ENCODE data around the gene DOK6. TPM values are rescaled to one million over a fixed set of nuclear protein-coding genes. Genes with fewer than 3 reads are reported as not detected.

The DOK6 gene
- total and polyA plus RNA-seq, 8 donors = 2.9 to 19.1 (median 14.9) TPM

GRCh38 chr18:69897397-69898108 is 496.9 kb downstream of the DOK6 start:
- H3K9me3 ChIP-seq = no peaks in the 10 kb centered on the region
- DNase-seq (no peak), ATAC-seq (no peak)
- H3K36me3 ChIP-seq = no peaks in the 10 kb centered on the region
- H3K27ac ChIP-seq = no peak overlapping the region
- intact Hi-C loops (cut with DNase I) = no loop called here
- H3K4me3 ChIP-seq = no peak overlapping the region
- H3K4me1 ChIP-seq = no peaks in the 10 kb centered on the region
- no peaks in the 10 kb centered on the region for H3K27me3 ChIP-seq
- no peak for TF ChIP-seq CTCF (IDR thresholded peaks at IDR 0.05)

GRCh38 chr18:69898241-69898861 is 497.7 kb downstream of the DOK6 start:
- H3K4me3 ChIP-seq = no peak overlapping the region
- no peak for ATAC-seq

More at GRCh38 chr18:69898241-69898861, 497.7 kb downstream of the DOK6 start:
- Histone ChIP-seq H3K27me3 (no peaks in the 10 kb centered on the region), H3K9me3 (no peaks in the 10 kb centered on the region), H3K36me3 (no peaks in the 10 kb centered on the region), H3K4me1 (no peaks in the 10 kb centered on the region), H3K27ac (no peak overlapping the region)
- TF ChIP-seq CTCF (IDR thresholded peaks at IDR 0.05) = no peak
- DNase-seq = no peak
- intact Hi-C loops (cut with DNase I) = no loop called here

All from left lung (tissue), 10 donors.